Measurements from ENCODE around the gene FSTL4. TPM values are rescaled to one million over a fixed set of nuclear protein-coding genes. Genes with fewer than 3 reads are reported as not detected.

Gene FSTL4
- total RNA-seq, 1 donor from 2014 or later, result 0.07 TPM

GRCh38 chr5:133266527-133266878 is 345.8 kb downstream of the FSTL4 start:
- Mint-ChIP-seq H3K27ac (ENCODE audit: unreplicated experiment) (no peak overlapping the region), H3K27me3 (ENCODE audit: low read depth) (peaks cover 18% of the 10 kb centered on the region), H3K4me1 (ENCODE audit: low read depth) (no peaks in the 10 kb centered on the region), H3K36me3 (ENCODE audit: low read depth) (no peaks in the 10 kb centered on the region), H3K4me3 (ENCODE audit: unreplicated experiment) (no peak overlapping the region), H3K9me3 (ENCODE audit: low read depth) (no peaks in the 10 kb centered on the region)
- DNase-seq (ENCODE audit: low spot score), result no peak
- TF ChIP-seq CTCF (IDR thresholded peaks at IDR 0.05), result no peak

- Mint-ChIP-seq H3K4me1 (ENCODE audit: low read depth) (no peaks in the 10 kb centered on the region), H3K27me3 (ENCODE audit: low read depth) (peaks cover 18% of the 10 kb centered on the region), H3K27ac (ENCODE audit: unreplicated experiment) (no peak overlapping the region), H3K4me3 (ENCODE audit: unreplicated experiment) (no peak overlapping the region), H3K36me3 (ENCODE audit: low read depth) (no peaks in the 10 kb centered on the region), H3K9me3 (ENCODE audit: low read depth) (no peaks in the 10 kb centered on the region)
- no peak for TF ChIP-seq CTCF (IDR thresholded peaks at IDR 0.05)
- no peak for DNase-seq (ENCODE audit: low spot score)
Measured at GRCh38 chr5:133265720-133266526, 346.4 kb downstream of the FSTL4 start.

- no peaks in the 10 kb centered on the region for H3K4me1 Mint-ChIP-seq (ENCODE audit: low read depth)
- H3K4me3 Mint-ChIP-seq (ENCODE audit: unreplicated experiment), result no peak overlapping the region
- no peak for DNase-seq (ENCODE audit: low spot score)
- H3K9me3 Mint-ChIP-seq (ENCODE audit: low read depth), result no peaks in the 10 kb centered on the region
- H3K36me3 Mint-ChIP-seq (ENCODE audit: low read depth), result peaks cover 1% of the 10 kb centered on the region
- peaks cover 22% of the 10 kb centered on the region for H3K27me3 Mint-ChIP-seq (ENCODE audit: low read depth)
- no peak overlapping the region for H3K27ac Mint-ChIP-seq (ENCODE audit: unreplicated experiment)
- no peak for TF ChIP-seq CTCF (IDR thresholded peaks at IDR 0.05)
Measured at GRCh38 chr5:133265257-133265656, 347.1 kb downstream of the FSTL4 start.

GRCh38 chr5:133262690-133263089 is 349.7 kb downstream of the FSTL4 start:
- H3K27ac Mint-ChIP-seq (ENCODE audit: unreplicated experiment), result no peak overlapping the region
- H3K4me3 Mint-ChIP-seq (ENCODE audit: unreplicated experiment), result no peak overlapping the region
- no peaks in the 10 kb centered on the region for H3K4me1 Mint-ChIP-seq (ENCODE audit: low read depth)
- no peak for DNase-seq (ENCODE audit: low spot score)
- peaks cover 22% of the 10 kb centered on the region for H3K27me3 Mint-ChIP-seq (ENCODE audit: low read depth)
- TF ChIP-seq CTCF (IDR thresholded peaks at IDR 0.05), result no peak
- H3K9me3 Mint-ChIP-seq (ENCODE audit: low read depth), result no peaks in the 10 kb centered on the region
- H3K36me3 Mint-ChIP-seq (ENCODE audit: low read depth), result peaks cover 1% of the 10 kb centered on the region

- no peak for DNase-seq (ENCODE audit: low spot score)
- H3K27me3 Mint-ChIP-seq (ENCODE audit: low read depth), result peaks cover 22% of the 10 kb centered on the region
- H3K9me3 Mint-ChIP-seq (ENCODE audit: low read depth), result no peaks in the 10 kb centered on the region
- H3K27ac Mint-ChIP-seq (ENCODE audit: unreplicated experiment), result no peak overlapping the region
- H3K4me3 Mint-ChIP-seq (ENCODE audit: unreplicated experiment), result no peak overlapping the region
- TF ChIP-seq CTCF (IDR thresholded peaks at IDR 0.05), result no peak
- peaks cover 1% of the 10 kb centered on the region for H3K36me3 Mint-ChIP-seq (ENCODE audit: low read depth)
- H3K4me1 Mint-ChIP-seq (ENCODE audit: low read depth), result no peaks in the 10 kb centered on the region
Measured at GRCh38 chr5:133261993-133262392, 350.3 kb downstream of the FSTL4 start.
